Middle frontal gyrus (tissue), 1 donor: ENCODE data around the gene FRMD4A.

Source experiments
- DNase-seq: peaks from one replicate; pipeline ENCODE4 v3.0.0-alpha.2; 2015; ENCODE audit warnings: low spot score; ENCODE audit errors: extremely low spot score

FRMD4A gene

GRCh38 chr10:13658871-13659685 is 671.6 kb downstream of the FRMD4A start:
- DNase-seq: no peak

- no peak for DNase-seq
These were observed 672.5 kb downstream of the FRMD4A start for GRCh38 chr10:13658264-13658663.

- no peak for DNase-seq
These were observed 673.5 kb downstream of the FRMD4A start for GRCh38 chr10:13657101-13657680.

GRCh38 chr10:13656337-13657100 is 674.2 kb downstream of the FRMD4A start:
- DNase-seq: no peak

- DNase-seq: no peak
These were observed 675.9 kb downstream of the FRMD4A start for GRCh38 chr10:13654846-13655245.

GRCh38 chr10:13654118-13654830 is 676.5 kb downstream of the FRMD4A start:
- DNase-seq: no peak

- no peak for DNase-seq
These were observed 677.9 kb downstream of the FRMD4A start for GRCh38 chr10:13652860-13653259.

- DNase-seq: no peak
These were observed 678.6 kb downstream of the FRMD4A start for GRCh38 chr10:13651969-13652720.

- DNase-seq: no peak
These were observed 679.8 kb downstream of the FRMD4A start for GRCh38 chr10:13650961-13651360.

GRCh38 chr10:13649844-13650520 is 680.7 kb downstream of the FRMD4A start:
- no peak for DNase-seq

- no peak for DNase-seq
These were observed 682.3 kb downstream of the FRMD4A start for GRCh38 chr10:13648425-13648824.

GRCh38 chr10:13644866-13645265 is 685.9 kb downstream of the FRMD4A start:
- no peak for DNase-seq

- no peak for DNase-seq
These were observed 687.7 kb downstream of the FRMD4A start for GRCh38 chr10:13643016-13643415.

- DNase-seq: no peak
These were observed 688.4 kb downstream of the FRMD4A start for GRCh38 chr10:13642293-13642692.

GRCh38 chr10:13637894-13638293 is 692.8 kb downstream of the FRMD4A start:
- DNase-seq: no peak

GRCh38 chr10:13637303-13637856 is 693.3 kb downstream of the FRMD4A start:
- DNase-seq: no peak

- DNase-seq: no peak
These were observed 693.9 kb downstream of the FRMD4A start for GRCh38 chr10:13636776-13637175.

GRCh38 chr10:13634207-13634606 is 696.5 kb downstream of the FRMD4A start:
- no peak for DNase-seq

GRCh38 chr10:13633689-13634088 is 697.0 kb downstream of the FRMD4A start:
- DNase-seq: no peak

GRCh38 chr10:13632884-13633440 is 697.8 kb downstream of the FRMD4A start:
- DNase-seq: no peak
